Measurements from ENCODE around the gene FILIP1L. TPM values are rescaled to one million over a fixed set of nuclear protein-coding genes. Genes with fewer than 3 reads are reported as not detected.
A peak's percentile ranks its signal among the peaks of the same experiment; 100 is the strongest.

The FILIP1L gene
- total and polyA plus RNA-seq, 2 of the 13 experiments (the other 11 are each of a cell fraction or from before 2014, with no cell fraction given), result 8.1 to 187 TPM

DNA sequence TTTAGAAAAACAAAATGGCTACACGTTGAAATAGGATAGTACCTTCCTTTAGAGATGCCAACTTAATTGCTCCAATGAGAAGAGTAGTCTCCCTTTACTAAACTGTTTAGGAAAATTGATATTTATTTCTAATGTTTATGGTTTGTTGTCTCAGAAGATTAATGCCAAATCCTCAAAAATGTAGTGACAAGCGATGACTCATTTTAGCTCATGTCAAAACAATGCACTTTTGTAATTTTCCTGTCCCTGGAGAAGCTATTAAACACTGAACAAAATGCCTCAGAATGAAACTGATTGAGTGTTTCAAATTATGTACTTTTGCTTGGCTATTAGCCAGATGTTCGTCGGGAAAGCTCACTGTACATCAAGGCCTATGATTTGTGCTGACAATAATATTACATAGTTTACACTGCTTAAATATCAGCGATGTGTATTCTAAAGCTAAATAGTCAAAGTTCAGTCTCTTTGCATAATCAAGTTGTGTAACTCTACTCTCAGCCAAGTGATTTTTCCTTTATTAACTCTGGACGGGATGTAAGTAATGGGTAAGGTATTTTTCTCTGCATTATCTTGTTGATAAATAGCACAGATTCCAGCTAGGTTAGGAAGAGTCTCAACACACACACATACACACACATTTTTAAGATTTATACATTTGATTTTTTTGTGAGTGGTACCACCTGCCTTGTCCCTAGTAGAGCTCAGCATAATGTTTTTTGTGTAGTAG lies 212.9 kb downstream of the FILIP1L start (continued):
- no peak for TF ChIP-seq ZNF296 (CRISPR knock-in tag; conservative IDR thresholded peaks at IDR 0.05)
- TF ChIP-seq, protein P1, sequence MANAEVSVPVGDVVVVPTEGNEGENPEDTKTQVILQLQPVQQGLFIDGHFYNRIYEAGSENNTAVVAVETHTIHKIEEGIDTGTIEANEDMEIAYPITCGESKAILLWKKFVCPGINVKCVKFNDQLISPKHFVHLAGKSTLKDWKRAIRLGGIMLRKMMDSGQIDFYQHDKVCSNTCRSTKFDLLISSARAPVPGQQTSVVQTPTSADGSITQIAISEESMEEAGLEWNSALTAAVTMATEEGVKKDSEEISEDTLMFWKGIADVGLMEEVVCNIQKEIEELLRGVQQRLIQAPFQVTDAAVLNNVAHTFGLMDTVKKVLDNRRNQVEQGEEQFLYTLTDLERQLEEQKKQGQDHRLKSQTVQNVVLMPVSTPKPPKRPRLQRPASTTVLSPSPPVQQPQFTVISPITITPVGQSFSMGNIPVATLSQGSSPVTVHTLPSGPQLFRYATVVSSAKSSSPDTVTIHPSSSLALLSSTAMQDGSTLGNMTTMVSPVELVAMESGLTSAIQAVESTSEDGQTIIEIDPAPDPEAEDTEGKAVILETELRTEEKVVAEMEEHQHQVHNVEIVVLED (CRISPR knock-in tag; IDR thresholded peaks at IDR 0.05; ENCODE audit: borderline replicate concordance), result no peak
- no peak for TF ChIP-seq NR2F1 (CRISPR knock-in tag; IDR thresholded peaks at IDR 0.05)
- peak; percentile 95 for TF ChIP-seq HNF4A (CRISPR knock-in tag; IDR thresholded peaks at IDR 0.05)
- peak; percentile 71; the same call in 1 of the 2 replicates for TF ChIP-seq MED13 (CRISPR knock-in tag; IDR thresholded peaks at IDR 0.05)
- TF ChIP-seq, protein P2, sequence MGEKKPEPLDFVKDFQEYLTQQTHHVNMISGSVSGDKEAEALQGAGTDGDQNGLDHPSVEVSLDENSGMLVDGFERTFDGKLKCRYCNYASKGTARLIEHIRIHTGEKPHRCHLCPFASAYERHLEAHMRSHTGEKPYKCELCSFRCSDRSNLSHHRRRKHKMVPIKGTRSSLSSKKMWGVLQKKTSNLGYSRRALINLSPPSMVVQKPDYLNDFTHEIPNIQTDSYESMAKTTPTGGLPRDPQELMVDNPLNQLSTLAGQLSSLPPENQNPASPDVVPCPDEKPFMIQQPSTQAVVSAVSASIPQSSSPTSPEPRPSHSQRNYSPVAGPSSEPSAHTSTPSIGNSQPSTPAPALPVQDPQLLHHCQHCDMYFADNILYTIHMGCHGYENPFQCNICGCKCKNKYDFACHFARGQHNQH (CRISPR knock-in tag; IDR thresholded peaks at IDR 0.05), result peak; percentile 40; the same call in 1 of the 2 replicates
- peak; percentile 86 for TF ChIP-seq TEAD3 (CRISPR knock-in tag; optimal IDR thresholded peaks at IDR 0.05; ENCODE audit: borderline replicate concordance)
- peak; percentile 73; the same call in 1 of the 2 replicates for TF ChIP-seq POGZ (CRISPR knock-in tag; IDR thresholded peaks at IDR 0.05)
- TF ChIP-seq ZNF253 (CRISPR knock-in tag; IDR thresholded peaks at IDR 0.05; ENCODE audit: borderline replicate concordance), result no peak
- TF ChIP-seq, protein P3, sequence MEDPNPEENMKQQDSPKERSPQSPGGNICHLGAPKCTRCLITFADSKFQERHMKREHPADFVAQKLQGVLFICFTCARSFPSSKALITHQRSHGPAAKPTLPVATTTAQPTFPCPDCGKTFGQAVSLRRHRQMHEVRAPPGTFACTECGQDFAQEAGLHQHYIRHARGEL (CRISPR knock-in tag; IDR thresholded peaks at IDR 0.05), result no peak
- TF ChIP-seq, protein P4, sequence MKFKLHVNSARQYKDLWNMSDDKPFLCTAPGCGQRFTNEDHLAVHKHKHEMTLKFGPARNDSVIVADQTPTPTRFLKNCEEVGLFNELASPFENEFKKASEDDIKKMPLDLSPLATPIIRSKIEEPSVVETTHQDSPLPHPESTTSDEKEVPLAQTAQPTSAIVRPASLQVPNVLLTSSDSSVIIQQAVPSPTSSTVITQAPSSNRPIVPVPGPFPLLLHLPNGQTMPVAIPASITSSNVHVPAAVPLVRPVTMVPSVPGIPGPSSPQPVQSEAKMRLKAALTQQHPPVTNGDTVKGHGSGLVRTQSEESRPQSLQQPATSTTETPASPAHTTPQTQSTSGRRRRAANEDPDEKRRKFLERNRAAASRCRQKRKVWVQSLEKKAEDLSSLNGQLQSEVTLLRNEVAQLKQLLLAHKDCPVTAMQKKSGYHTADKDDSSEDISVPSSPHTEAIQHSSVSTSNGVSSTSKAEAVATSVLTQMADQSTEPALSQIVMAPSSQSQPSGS (CRISPR knock-in tag; IDR thresholded peaks at IDR 0.05), result peak; percentile 68; the same call in 1 of the 2 replicates
- TF ChIP-seq, protein P5, sequence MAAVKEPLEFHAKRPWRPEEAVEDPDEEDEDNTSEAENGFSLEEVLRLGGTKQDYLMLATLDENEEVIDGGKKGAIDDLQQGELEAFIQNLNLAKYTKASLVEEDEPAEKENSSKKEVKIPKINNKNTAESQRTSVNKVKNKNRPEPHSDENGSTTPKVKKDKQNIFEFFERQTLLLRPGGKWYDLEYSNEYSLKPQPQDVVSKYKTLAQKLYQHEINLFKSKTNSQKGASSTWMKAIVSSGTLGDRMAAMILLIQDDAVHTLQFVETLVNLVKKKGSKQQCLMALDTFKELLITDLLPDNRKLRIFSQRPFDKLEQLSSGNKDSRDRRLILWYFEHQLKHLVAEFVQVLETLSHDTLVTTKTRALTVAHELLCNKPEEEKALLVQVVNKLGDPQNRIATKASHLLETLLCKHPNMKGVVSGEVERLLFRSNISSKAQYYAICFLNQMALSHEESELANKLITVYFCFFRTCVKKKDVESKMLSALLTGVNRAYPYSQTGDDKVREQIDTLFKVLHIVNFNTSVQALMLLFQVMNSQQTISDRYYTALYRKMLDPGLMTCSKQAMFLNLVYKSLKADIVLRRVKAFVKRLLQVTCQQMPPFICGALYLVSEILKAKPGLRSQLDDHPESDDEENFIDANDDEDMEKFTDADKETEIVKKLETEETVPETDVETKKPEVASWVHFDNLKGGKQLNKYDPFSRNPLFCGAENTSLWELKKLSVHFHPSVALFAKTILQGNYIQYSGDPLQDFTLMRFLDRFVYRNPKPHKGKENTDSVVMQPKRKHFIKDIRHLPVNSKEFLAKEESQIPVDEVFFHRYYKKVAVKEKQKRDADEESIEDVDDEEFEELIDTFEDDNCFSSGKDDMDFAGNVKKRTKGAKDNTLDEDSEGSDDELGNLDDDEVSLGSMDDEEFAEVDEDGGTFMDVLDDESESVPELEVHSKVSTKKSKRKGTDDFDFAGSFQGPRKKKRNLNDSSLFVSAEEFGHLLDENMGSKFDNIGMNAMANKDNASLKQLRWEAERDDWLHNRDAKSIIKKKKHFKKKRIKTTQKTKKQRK (IDR thresholded peaks at IDR 0.05; ENCODE audit: low read length), result no peak
- TF ChIP-seq, protein P6, sequence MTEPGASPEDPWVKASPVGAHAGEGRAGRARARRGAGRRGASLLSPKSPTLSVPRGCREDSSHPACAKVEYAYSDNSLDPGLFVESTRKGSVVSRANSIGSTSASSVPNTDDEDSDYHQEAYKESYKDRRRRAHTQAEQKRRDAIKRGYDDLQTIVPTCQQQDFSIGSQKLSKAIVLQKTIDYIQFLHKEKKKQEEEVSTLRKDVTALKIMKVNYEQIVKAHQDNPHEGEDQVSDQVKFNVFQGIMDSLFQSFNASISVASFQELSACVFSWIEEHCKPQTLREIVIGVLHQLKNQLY (CRISPR knock-in tag; IDR thresholded peaks at IDR 0.05), result peak; percentile 66; the same call in 1 of the 2 replicates
- TF ChIP-seq ZNF564 (CRISPR knock-in tag; IDR thresholded peaks at IDR 0.05), result 0 out of 2 replicates have a peak, but pooled peaks have one; percentile 28
- no peak for TF ChIP-seq CCDC6 (CRISPR knock-in tag; IDR thresholded peaks at IDR 0.05)
- 0 out of 2 replicates have a peak, but pooled peaks have one; percentile 56 for TF ChIP-seq BRCA1 (CRISPR knock-in tag; IDR thresholded peaks at IDR 0.05)

All from HepG2 (cell line).